HG02938 (cell line): ENCODE data around the gene ANAPC1.
A peak's percentile ranks its signal among the peaks of the same experiment; 100 is the strongest.
"Not testable (repeated sequence)": the region's sequence is repeated elsewhere in the genome, so short reads cannot be mapped to it uniquely, and the experiment has no call there.

Experiments
- ATAC-seq: cut with Tn5 transposase; IDR thresholded peaks from one replicate; pipeline ENCODE4 v1.9.1; 2021; ENCODE audit warnings: mild to moderate bottlenecking, moderate library complexity; ENCODE audit not compliant: unreplicated experiment

Gene ANAPC1, protein sequence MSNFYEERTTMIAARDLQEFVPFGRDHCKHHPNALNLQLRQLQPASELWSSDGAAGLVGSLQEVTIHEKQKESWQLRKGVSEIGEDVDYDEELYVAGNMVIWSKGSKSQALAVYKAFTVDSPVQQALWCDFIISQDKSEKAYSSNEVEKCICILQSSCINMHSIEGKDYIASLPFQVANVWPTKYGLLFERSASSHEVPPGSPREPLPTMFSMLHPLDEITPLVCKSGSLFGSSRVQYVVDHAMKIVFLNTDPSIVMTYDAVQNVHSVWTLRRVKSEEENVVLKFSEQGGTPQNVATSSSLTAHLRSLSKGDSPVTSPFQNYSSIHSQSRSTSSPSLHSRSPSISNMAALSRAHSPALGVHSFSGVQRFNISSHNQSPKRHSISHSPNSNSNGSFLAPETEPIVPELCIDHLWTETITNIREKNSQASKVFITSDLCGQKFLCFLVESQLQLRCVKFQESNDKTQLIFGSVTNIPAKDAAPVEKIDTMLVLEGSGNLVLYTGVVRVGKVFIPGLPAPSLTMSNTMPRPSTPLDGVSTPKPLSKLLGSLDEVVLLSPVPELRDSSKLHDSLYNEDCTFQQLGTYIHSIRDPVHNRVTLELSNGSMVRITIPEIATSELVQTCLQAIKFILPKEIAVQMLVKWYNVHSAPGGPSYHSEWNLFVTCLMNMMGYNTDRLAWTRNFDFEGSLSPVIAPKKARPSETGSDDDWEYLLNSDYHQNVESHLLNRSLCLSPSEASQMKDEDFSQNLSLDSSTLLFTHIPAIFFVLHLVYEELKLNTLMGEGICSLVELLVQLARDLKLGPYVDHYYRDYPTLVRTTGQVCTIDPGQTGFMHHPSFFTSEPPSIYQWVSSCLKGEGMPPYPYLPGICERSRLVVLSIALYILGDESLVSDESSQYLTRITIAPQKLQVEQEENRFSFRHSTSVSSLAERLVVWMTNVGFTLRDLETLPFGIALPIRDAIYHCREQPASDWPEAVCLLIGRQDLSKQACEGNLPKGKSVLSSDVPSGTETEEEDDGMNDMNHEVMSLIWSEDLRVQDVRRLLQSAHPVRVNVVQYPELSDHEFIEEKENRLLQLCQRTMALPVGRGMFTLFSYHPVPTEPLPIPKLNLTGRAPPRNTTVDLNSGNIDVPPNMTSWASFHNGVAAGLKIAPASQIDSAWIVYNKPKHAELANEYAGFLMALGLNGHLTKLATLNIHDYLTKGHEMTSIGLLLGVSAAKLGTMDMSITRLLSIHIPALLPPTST (N-terminal part only)

GRCh38 chr2:111883661-111884591, at the start of gene ANAPC1:
Gene ANAPC1 (minus strand): TSS chr2:111884193. CDS start chr2:111880825, 3,368 bp downstream.
- peak; percentile 83 for ATAC-seq

DNA sequence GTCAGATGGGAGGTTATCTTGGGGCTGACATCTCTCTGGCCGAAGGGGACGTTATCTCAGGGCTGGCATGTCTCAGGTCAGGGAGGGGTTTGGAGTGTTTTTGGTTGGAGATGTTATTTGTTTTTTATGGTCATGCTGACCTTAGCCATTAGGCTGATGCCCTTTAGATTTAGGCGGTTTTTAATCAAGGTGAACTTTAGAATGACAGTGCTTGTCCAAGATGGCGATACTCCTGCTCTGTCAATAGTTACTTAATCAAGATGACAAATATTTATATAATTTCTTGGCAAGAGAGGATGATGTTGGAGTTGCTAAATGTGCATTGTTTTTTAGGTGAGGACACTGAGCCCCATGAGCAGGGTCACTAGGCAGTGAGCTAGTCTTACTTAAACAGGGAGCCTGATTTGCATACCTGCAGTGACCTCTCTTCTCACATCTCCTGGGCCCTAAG, 48.9 kb upstream of the ANAPC1 start:
- ATAC-seq: no peak

- no peak for ATAC-seq
Observed at GRCh38 chr2:111930875-111931274, 46.9 kb upstream of the ANAPC1 start.

DNA sequence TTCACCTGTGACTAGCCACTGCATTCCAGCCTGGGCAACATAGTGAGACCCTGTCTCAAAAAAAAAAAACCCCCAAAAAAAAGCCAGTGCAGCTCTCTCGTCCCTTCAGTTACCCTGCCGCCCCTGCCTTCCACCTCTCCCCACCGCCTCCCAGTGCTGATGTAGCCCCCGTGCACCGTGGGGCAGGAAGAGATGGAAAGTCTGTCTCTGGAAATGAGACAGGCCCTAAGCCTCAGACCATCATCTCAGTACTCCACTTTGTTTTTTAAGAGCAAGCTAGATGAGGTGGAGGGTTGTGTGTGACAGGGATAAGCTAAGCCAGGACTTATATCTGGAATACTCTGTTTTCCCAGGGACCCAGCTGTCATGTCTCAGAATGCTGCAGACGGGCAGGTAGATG, 46.4 kb upstream of the ANAPC1 start:
- no peak for ATAC-seq

DNA sequence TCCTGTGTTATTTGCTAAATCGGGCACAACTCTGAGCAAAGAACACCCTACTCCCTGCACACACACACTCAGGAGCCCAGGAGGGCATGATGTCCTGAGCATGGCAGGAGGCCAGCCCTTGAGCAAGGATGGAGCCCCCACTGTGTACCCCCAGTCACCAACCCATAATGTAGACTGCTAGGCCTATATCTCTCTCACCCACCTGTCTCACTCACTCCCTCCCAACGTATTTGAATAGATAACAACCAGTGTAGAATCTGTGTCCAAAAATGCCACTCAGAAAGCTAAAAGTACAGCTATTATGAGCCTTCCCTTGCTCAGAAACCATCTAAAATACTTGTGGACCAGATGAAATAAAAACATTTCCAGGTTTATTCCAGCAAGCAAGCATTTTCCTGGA, 43.7 kb upstream of the ANAPC1 start:
- ATAC-seq: no peak

GRCh38 chr2:111924617-111925107, 40.7 kb upstream of the ANAPC1 start:
- no peak for ATAC-seq

DNA sequence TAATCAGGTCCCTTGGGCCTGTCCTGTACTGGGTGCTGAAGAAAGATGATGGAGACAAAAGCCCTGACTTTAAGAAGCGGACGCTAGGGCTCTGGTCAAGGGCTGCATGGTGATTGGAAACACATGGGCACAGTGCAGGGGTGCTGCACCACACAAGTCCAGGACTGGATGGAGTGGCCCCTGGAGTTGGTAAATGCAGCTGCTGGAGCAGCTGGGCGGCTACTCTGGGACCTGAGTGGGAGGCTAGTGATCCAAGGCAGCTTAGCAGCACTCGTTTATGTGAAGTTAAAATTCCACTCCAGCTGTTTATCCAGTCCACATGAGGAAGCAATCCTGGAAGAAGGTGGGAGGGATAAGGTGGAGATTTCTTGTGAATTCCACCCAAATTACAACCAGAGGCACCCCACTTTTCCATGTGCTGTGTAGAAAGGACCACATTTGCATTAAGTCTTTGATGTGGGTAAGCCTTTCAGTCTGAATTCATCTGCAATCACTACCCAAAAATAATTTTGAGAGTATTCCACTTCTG, 39.3 kb upstream of the ANAPC1 start:
- ATAC-seq: no peak

GRCh38 chr2:111919794-111920608, 36.0 kb upstream of the ANAPC1 start:
- no peak for ATAC-seq

GRCh38 chr2:111919365-111919764, 35.4 kb upstream of the ANAPC1 start:
- ATAC-seq: no peak

GRCh38 chr2:111918383-111918806, 34.4 kb upstream of the ANAPC1 start:
- no peak for ATAC-seq

- ATAC-seq: no peak
Observed at GRCh38 chr2:111917106-111917505, 33.1 kb upstream of the ANAPC1 start.

DNA sequence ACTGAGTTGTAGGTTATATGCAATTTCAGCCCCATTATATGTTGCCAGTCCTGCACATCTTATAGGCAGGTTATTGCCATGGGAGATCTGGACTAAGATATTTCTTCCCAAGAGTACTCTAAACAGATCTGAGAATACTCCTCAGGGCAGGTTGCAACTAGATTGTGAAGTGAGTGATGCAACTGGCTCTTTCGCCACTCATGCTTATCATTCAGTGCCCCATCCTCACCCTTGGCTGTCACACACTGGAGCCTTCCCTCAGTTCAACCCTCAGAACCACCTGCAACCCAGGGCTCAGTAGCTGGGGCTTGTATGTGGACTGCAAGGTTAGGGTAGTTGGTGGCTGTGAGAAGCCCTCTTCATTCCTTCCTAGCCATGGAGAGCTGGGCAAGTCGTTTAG, 28.6 kb upstream of the ANAPC1 start:
- ATAC-seq: no peak

- not testable (repeated sequence) for ATAC-seq
Observed at GRCh38 chr2:111911295-111911977, 27.4 kb upstream of the ANAPC1 start.

- no peak for ATAC-seq
Observed at GRCh38 chr2:111910609-111911277, 26.8 kb upstream of the ANAPC1 start.

DNA sequence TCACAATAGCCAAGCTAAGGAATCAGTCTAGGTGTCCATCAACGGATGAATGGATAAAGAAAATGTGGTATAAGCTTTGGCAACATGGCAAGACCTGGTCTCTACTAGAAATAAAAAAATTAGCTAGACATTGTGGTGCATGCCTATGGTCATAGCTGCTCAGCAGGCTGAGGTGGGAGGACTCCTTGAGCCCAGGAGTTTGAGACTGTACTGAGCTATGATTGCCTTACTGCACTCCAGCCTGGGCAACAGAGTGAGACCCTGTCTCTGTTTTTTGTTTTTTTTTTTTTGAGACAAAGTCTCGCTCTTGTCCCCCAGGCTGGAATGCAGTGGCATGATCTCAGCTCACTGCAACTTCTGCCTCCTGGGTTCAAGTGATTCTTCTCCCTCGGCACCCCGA, 26.0 kb upstream of the ANAPC1 start:
- ATAC-seq: not testable (repeated sequence)

DNA sequence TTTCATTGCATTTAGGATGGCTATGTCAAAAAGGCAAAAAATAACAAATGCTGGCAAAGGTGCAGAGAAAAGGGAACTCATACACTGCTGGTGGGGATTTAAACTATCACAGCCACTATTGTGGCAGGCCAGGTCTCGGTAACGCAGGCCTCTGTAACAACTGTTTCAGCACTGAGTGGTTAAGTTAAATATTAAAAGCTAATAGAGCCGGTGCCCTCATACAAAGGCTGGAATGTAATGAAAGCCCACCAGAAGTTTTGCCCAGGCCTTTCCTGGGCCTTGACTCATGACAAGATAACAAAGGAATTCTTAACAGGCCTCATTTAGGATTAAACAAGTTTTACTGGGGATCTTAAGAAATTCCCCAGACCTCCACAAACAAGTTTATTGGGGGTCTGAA, 25.1 kb upstream of the ANAPC1 start:
- ATAC-seq: no peak

GRCh38 chr2:111908578-111908977, 24.6 kb upstream of the ANAPC1 start:
- no peak for ATAC-seq
